ENCODE results near the gene SCEL.

DNA sequence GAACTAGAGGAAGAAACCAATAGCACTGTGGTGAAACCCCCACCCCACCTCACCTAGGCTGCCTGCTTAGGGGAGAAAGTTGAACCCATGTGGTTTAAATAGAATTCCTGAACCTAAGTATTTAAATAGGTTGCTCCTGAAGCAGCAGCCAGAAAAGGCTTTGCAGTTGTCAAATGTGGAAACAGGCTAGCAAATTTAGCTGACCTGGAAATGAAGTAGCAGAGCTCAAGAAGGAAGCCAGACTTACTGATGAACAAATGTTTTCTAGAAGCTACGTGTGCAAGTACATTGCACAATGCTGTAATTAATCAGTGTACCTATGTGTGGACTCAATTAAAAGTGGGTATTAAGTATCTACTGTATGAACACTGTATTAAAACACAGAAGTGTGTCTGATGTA is 61.3 kb downstream of the SCEL start:
- TF ChIP-seq, protein P1, sequence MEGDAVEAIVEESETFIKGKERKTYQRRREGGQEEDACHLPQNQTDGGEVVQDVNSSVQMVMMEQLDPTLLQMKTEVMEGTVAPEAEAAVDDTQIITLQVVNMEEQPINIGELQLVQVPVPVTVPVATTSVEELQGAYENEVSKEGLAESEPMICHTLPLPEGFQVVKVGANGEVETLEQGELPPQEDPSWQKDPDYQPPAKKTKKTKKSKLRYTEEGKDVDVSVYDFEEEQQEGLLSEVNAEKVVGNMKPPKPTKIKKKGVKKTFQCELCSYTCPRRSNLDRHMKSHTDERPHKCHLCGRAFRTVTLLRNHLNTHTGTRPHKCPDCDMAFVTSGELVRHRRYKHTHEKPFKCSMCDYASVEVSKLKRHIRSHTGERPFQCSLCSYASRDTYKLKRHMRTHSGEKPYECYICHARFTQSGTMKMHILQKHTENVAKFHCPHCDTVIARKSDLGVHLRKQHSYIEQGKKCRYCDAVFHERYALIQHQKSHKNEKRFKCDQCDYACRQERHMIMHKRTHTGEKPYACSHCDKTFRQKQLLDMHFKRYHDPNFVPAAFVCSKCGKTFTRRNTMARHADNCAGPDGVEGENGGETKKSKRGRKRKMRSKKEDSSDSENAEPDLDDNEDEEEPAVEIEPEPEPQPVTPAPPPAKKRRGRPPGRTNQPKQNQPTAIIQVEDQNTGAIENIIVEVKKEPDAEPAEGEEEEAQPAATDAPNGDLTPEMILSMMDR (IDR thresholded peaks at IDR 0.05; ENCODE audit: insufficient read depth, low read length), result no peak
- TF ChIP-seq REST (IDR thresholded peaks at IDR 0.05; ENCODE audit: insufficient replicate concordance, low read depth) (no peak), GABPA (IDR thresholded peaks at IDR 0.05; ENCODE audit: low read depth) (no peak)
